Left forelimb (tissue), 1 donor: ENCODE measurements around the gene SF3A1.
"Not testable (repeated sequence)": the region's sequence is repeated elsewhere in the genome, so short reads cannot be mapped to it uniquely, and the experiment has no call there.

Experiments used
- DNase-seq: peaks from one replicate; pipeline ENCODE4 v3.0.0-alpha.2; 2018; ENCODE audit warnings: low spot score

The SF3A1 gene, protein sequence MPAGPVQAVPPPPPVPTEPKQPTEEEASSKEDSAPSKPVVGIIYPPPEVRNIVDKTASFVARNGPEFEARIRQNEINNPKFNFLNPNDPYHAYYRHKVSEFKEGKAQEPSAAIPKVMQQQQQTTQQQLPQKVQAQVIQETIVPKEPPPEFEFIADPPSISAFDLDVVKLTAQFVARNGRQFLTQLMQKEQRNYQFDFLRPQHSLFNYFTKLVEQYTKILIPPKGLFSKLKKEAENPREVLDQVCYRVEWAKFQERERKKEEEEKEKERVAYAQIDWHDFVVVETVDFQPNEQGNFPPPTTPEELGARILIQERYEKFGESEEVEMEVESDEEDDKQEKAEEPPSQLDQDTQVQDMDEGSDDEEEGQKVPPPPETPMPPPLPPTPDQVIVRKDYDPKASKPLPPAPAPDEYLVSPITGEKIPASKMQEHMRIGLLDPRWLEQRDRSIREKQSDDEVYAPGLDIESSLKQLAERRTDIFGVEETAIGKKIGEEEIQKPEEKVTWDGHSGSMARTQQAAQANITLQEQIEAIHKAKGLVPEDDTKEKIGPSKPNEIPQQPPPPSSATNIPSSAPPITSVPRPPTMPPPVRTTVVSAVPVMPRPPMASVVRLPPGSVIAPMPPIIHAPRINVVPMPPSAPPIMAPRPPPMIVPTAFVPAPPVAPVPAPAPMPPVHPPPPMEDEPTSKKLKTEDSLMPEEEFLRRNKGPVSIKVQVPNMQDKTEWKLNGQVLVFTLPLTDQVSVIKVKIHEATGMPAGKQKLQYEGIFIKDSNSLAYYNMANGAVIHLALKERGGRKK

DNA sequence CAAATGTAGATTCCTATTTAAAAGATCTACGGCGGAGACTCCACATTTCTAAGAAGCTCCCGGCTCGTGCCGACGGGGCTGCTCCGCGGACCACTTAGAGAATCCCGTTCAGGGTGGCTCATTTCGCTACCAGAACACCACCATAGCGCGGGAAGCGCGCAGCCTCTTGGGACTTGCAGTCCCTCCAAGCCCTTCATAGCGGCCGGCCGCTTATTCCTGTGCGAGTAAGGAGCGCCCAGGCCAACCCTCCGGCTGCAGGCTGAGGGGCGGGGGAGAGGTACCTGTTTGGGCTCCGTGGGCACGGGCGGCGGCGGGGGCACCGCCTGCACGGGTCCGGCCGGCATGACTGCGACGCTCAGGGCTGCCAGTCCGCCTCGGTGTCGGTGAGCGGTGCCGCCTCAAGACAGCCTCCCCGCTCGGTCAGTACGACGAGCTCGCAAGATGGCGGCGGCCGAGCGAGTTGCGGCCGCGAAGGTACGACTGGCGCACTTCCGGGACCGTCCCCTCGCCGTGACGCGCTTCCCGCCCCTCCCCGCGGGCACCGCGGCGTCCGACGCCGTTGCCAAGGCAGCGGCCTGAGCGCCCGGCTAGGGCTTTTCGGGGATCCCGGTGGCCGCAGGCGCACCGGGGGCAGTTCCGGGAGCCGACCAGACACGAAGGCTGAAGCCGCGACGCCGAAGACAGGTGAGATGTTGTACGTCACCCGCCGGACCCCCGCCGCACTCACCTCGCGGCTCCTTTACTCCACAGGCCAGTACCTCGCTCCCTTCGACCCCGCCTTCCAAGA, at the start of gene SF3A1, which contains the start of gene CCDC157:
Gene SF3A1, minus strand, starts transcription at position 446 of the 787 bp plus-strand sequence. Its CDS starts 102 bp downstream, at position 344.
Gene CCDC157, plus strand, starts transcription at position 559 of the 787 bp plus-strand sequence. CDS start 8,994 bp downstream, outside the sequence.
- peak; percentile 94 for DNase-seq

DNA sequence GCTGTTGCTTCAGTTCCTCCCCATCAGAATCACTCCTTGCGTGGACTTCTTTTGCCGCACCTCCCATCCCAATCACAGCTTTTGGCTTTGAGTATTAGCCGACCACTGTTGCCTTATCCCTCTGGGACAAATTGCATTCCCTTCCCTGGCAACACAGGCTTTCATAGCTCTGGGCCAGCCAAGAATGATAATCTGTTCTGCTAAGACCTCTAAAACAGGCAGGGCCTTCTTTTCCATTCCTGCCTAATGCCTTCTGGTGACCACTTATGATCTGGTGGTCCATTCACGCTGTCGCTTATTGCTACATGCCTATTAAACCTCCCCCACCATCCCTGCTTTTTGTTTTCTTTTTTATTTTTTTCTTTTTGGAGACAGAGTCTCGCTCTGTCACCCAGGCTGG, 49.7 kb upstream of the SF3A1 start:
- no peak for DNase-seq

- no peak for DNase-seq
Measured at GRCh38 chr22:30405731-30406130, 49.0 kb upstream of the SF3A1 start.

DNA sequence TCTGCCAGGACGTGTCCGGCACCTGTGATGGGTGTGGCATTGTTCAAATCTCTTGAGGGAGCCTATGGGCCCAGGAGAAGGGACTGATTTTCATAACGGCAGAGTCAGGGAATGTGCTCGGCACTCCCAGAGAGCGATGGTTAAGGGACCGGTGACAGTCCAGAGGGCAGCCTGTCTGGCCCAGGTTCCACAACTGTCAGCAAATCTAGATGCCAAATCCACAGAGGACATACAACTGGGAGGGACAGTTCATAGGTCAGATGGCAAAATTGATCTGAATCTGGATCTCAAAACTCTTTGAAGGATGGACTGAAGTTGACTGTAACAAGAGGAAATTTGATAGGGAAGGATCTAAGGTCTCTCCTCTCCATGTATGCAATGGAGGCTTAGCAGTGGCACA, 47.6 kb upstream of the SF3A1 start:
- no peak for DNase-seq

- DNase-seq: not testable (repeated sequence)
Measured at GRCh38 chr22:30402766-30403104, 46.0 kb upstream of the SF3A1 start.

DNA sequence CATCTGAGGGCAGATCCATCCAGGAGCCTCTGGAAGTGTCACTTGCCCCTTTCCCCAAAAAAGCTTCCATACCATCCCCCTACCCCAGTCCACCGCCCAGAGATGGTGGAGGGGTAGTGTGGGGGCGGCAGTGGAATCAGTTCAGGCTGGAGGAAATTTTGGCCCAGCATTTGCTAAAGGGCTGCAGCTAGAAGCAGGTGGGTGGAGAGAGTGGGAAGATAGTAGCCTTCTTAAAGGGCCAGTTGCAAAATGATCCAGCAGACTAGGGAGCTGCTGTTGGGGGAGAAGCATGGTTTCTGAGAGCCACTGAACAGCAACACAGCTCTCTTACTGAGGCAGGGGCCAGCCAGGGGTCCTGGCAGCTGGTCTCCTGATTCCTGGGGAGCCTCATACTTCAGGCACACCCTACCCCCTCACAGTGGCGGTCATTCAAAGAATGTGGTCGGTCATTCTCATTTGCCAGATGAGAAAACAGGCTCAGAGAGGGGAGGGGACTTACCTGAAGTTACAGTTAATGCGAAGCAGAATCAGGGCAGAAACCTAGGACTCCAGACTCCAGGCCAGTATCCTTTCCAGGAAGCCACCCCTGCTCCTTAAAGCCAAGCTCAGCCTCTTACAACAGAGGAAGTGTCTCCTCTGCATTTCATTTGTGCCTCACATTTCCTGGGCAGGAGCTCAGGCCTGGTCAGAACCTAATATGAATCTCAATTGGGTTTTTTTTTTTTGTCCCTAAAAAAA, 45.5 kb upstream of the SF3A1 start:
- DNase-seq: no peak

GRCh38 chr22:30401024-30401423, 44.3 kb upstream of the SF3A1 start:
- DNase-seq: not testable (repeated sequence)

DNA sequence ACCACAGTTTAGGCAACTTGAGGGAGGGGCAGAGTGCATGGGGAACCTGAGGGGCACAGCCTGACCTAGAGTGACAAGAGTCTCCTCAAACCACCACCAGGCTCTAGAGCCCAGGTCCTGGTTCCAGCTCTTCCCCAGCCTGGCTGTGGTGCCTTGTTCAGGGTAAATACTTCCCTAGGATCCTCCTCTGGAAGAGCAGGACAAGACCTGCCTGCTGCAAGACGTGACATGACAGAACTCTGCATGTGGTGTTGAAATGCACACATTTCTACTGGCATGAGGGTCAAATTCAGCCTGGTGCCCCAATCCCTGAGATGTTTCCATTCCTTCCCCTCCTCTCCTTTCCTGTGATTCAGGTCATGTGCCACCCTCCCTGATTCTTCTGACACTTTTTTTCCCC, 43.5 kb upstream of the SF3A1 start:
- no peak for DNase-seq

- DNase-seq: no peak
Measured at GRCh38 chr22:30399718-30400117, 43.0 kb upstream of the SF3A1 start.

- DNase-seq: no peak
Measured at GRCh38 chr22:30398685-30399680, 42.3 kb upstream of the SF3A1 start.

- no peak for DNase-seq
Measured at GRCh38 chr22:30397656-30398635, 41.3 kb upstream of the SF3A1 start.

GRCh38 chr22:30396871-30397655, 40.4 kb upstream of the SF3A1 start, which contains the start of gene SEC14L2:
Gene SEC14L2, plus strand, starts transcription at chr22:30397018. Its CDS starts 99 bp downstream, at chr22:30397117.
- no peak for DNase-seq

DNA sequence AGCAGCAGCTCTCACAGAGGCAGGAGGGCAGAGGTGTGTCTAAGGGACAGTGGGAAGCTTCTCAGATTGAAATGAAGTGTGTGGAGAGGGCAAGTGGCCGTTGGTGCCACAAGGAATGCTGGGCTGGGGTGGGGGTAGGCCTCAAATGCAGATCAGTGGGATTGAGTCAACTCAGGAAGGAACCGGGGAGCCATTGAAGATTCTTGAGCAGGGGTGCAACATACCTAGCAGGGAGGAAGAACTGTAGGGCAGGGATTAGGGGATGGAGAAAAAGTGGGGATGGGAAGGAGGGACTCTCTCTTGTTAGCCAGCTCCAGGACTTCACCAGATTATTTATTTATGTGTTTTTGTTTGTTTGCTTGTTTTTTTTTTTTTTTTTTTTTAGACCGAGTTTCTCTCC, 37.2 kb upstream of the SF3A1 start:
- DNase-seq: no peak

DNA sequence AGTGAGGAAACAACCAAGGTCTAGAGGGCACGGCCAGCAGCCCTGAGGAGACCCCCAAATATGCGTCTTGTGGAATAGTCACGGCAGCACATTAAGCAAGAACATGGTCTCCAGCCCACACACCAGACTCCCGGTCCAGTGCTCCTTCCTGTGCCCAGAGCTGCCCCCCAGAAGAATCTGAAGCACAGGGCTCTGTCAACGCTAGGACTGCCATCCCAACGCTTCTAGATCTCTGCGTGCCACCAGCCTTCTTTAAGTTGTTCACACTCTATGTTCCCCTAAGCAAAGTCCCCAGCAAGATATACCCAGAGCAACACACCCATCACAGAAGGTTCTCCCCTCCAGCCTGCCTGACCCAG, 36.6 kb upstream of the SF3A1 start:
- DNase-seq: no peak

- DNase-seq: no peak
Measured at GRCh38 chr22:30392661-30393321, 36.1 kb upstream of the SF3A1 start.

DNA sequence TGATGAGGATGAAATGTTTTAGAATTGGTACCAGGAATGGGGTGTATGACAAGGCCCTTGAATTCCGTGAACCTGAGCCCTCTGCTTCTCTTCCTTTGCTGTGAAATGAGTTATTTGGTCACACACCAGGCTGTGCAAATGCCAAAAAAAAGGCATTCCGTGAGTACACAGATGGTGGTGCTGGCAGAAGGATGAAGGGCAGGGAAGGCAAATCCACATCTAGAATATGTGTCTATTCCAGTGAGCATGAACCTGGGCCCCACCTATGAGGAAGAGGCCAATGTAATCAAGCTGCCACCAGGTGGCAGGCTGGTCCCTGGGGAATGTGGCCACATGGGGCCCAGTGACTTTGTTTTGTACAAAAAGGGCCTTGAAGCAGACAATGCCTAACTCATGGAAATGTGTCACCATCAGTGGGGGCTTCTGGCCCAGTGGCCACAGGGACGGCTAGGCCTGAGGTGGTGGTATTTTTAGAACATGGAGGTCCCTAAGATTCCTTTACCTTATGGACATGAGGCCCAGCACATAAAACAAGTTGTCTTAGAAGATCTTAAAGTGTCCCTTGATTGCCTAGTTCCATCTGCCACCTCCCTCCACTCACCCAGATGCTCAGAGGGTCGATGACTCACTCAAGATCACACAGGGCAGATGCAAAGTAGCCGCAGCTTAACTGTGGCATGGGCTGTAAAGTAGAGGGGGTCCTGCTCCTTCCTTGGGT, 34.4 kb upstream of the SF3A1 start:
- no peak for DNase-seq
